Left ventricle myocardium inferior (tissue), 1 donor: ENCODE results near the gene THSD7B. TPM values are rescaled to one million over a fixed set of nuclear protein-coding genes. Genes with fewer than 3 reads are reported as not detected.

ENCODE experiments used
- DNase-seq: peaks from one replicate; pipeline ENCODE4 v3.0.0-alpha.2; 2020
- H3K27ac ChIP-seq: fragments of 200-600 bp; replicated peaks from 2 replicates; pipeline ENCODE4 v1.8.0; 2021
- H3K27me3 ChIP-seq: fragments of 200-600 bp; 2 replicates; pipeline ENCODE4 v1.8.0; 2021; ENCODE audit warnings: low read depth
- H3K36me3 ChIP-seq: fragments of 200-600 bp; 2 replicates; pipeline ENCODE4 v1.8.0; 2021
- H3K4me1 ChIP-seq: fragments of 200-600 bp; 2 replicates; pipeline ENCODE4 v1.8.0; 2021
- H3K4me3 ChIP-seq: fragments of 200-600 bp; 2 replicates; pipeline ENCODE4 v1.8.0; 2021; ENCODE audit warnings: mild to moderate bottlenecking, moderate library complexity
- H3K9me3 ChIP-seq: fragments of 200-600 bp; replicated peaks from 2 replicates; pipeline ENCODE4 v1.8.0; 2021
- intact Hi-C: fragments of 100-400 bp; cut with micrococcal nuclease; formaldehyde crosslinking; loops from one replicate; pipeline ENCODE4 v1.11.0; 2022
- total RNA-seq: library from RNA; stranded (reverse); fragmentation: NEBNext Ultra II Directional; extraction: Animal tissue kit (Norgen Biotek cat#: 25700); gene quantifications from one replicate; pipeline ENCODE4 v1.2.1, GENCODE V29; 2021
- TF ChIP-seq, protein P1 (sequence below): fragments of 200-600 bp; IDR thresholded peaks from 2 replicates; pipeline ENCODE4 v1.8.0; 2021; ENCODE audit warnings: antibody characterized with exemption, mild to moderate bottlenecking, borderline replicate concordance
- donor health status: DM: no; HTN: yes; CAD: no; lungs with severe emphysema.

Gene THSD7B
- total RNA-seq, 1 donor from 2014 or later = 0.22 TPM

DNA sequence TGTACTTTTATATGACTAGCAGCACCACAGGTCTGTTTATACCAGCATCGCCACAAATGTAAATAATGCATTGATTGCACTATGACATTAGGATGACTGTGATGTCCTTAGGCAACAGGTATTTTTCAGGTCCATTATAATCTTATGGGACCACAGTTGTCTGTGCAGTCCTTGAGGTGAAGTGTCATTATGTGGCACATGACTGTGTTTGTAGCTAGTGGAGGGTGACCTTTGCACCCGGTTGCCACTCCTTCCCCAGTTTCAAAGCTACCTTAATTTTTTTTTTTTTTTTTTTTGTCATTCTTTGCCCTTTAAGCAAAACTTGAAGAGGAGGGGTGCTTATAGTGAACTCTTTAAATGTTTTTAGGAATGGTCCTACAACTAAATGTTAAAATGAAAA lies 386.4 kb downstream of the THSD7B start:
- H3K36me3 ChIP-seq = no peaks in the 10 kb centered on the region
- no peak overlapping the region for H3K27ac ChIP-seq
- H3K27me3 ChIP-seq = no peaks in the 10 kb centered on the region
- H3K4me3 ChIP-seq = no peak overlapping the region
- intact Hi-C loops = no loop called here
- no peak for DNase-seq
- H3K9me3 ChIP-seq = no peaks in the 10 kb centered on the region
- TF ChIP-seq, protein P1, sequence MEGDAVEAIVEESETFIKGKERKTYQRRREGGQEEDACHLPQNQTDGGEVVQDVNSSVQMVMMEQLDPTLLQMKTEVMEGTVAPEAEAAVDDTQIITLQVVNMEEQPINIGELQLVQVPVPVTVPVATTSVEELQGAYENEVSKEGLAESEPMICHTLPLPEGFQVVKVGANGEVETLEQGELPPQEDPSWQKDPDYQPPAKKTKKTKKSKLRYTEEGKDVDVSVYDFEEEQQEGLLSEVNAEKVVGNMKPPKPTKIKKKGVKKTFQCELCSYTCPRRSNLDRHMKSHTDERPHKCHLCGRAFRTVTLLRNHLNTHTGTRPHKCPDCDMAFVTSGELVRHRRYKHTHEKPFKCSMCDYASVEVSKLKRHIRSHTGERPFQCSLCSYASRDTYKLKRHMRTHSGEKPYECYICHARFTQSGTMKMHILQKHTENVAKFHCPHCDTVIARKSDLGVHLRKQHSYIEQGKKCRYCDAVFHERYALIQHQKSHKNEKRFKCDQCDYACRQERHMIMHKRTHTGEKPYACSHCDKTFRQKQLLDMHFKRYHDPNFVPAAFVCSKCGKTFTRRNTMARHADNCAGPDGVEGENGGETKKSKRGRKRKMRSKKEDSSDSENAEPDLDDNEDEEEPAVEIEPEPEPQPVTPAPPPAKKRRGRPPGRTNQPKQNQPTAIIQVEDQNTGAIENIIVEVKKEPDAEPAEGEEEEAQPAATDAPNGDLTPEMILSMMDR = no peak
- no peaks in the 10 kb centered on the region for H3K4me1 ChIP-seq

DNA sequence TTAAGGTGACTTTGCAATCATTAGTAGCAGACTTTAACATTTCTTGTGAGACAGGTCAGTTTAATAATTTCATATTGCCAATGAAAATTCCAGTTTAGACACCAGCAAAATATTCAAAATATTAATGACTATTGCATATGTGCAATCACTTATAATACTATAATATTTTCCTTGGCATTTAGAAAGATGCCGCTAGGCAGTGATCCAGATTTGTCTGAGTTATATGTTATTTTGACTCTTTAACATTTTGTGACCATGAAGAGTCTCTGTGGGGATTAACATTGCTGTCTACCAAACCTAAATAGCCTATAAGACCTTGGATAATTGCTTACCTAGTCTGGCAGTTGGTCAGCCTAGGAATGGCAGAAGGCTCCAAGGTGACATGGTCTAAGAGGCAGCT lies 389.6 kb downstream of the THSD7B start:
- Histone ChIP-seq H3K4me1 (no peaks in the 10 kb centered on the region), H3K27ac (no peak overlapping the region), H3K4me3 (no peak overlapping the region), H3K36me3 (no peaks in the 10 kb centered on the region), H3K9me3 (no peaks in the 10 kb centered on the region), H3K27me3 (no peaks in the 10 kb centered on the region)
- TF ChIP-seq, protein P1 = no peak
- no peak for DNase-seq
- intact Hi-C loops = no loop called here

DNA sequence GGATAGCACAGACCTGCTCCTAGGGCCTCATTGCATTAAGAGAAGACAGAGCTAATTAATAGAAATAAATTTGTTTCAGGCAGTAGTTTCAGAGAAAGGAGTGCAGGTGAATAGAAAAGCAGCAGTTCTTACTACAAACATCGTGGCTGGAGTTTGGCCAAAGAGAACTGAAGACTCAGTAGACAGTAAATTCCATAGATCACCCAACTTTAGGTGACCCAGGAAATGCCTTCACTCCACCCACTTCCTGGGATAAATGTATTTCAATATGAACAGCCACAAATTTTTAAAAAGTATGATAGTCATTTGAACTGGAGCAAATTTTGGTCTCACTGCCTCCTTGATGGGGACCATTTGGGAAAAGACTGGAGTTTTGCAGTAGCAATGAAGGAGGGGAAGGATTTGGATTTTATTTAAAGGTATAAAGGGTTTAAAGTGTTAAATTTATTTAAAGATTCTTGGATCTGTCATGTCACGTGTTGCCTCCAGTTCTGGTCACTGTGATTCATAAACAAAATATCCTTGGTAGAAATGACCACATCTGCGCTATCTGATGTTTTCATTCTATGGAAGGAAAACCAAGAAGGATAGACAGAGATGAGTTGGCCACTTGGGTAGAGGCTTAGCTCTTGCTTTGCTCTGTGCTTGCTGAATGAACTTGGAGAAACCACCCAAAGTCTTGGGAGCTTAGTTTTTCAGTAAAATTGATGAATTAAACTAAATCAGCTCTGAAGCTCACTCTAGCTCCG lies 390.2 kb downstream of the THSD7B start:
- H3K9me3 ChIP-seq = no peaks in the 10 kb centered on the region
- H3K27me3 ChIP-seq = no peaks in the 10 kb centered on the region
- no peak for DNase-seq
- no peak overlapping the region for H3K27ac ChIP-seq
- H3K4me3 ChIP-seq = no peak overlapping the region
- intact Hi-C loops = no loop called here
- H3K4me1 ChIP-seq = no peaks in the 10 kb centered on the region
- H3K36me3 ChIP-seq = no peaks in the 10 kb centered on the region
- TF ChIP-seq, protein P1 = no peak

DNA sequence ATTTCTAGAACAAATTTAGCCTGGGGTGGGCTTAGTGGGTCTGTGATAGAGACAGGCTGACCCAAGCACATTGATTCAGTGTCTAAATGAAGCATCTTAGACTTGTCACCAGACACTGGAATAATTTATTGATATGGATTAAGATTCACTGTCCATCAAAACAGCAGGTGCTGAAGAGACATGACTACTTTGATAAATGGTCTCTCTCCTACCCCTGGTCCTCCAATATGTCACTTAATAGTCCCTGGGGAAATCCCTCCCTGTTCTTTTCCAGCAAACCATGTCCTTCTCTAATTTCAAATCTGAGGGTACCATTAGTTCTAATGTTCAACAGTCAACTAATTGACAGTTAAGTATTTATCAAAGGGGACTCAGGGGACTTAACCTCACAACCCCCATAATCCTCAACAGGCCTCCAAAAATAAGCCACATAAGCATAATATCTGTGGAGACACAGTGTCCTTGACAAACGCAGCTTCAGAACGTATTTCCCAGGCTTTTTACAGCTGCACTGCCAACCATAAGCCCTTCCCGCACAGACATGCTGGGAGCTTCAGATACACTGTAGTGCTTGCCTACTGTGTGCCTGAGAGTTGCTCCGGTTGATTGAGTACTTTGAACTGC lies 391.0 kb downstream of the THSD7B start:
- H3K36me3 ChIP-seq = no peaks in the 10 kb centered on the region
- no peak overlapping the region for H3K4me3 ChIP-seq
- intact Hi-C loops = no loop called here
- TF ChIP-seq, protein P1 = no peak
- H3K4me1 ChIP-seq = no peaks in the 10 kb centered on the region
- H3K9me3 ChIP-seq = no peaks in the 10 kb centered on the region
- no peak for DNase-seq
- no peaks in the 10 kb centered on the region for H3K27me3 ChIP-seq
- H3K27ac ChIP-seq = no peak overlapping the region

DNA sequence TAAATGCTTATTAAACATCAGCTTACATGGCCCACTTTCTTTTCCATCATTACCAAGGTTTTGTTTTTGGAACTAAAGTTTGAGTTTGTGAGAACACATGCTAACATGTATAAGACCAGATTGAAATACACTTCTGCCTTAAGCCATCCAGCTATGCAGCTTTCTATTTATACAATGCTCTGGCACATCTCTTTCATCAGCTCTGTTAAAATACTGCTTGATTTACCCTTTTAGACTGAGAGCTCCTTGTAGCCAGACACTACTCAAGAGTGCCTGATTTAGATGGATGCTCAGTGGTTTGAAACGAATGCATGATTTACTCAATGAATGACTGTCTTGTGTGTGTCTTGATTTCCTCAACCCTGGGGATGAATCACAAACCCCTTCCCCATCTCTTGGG lies 392.5 kb downstream of the THSD7B start:
- TF ChIP-seq, protein P1 = no peak
- Histone ChIP-seq H3K4me1 (no peaks in the 10 kb centered on the region), H3K36me3 (no peaks in the 10 kb centered on the region), H3K9me3 (no peaks in the 10 kb centered on the region), H3K4me3 (no peak overlapping the region), H3K27me3 (no peaks in the 10 kb centered on the region), H3K27ac (no peak overlapping the region)
- no peak for DNase-seq
- intact Hi-C loops = no loop called here
